Activated CD8-positive, alpha-beta T cell treated with anti-CD3 and anti-CD28 coated beads, Interleukin-2, amount 10 ng/mL, durations not matched to agents 7 days and 5 days (primary cell): ENCODE data around the gene PRKAG2. TPM values are rescaled to one million over a fixed set of nuclear protein-coding genes. Genes with fewer than 3 reads are reported as not detected.

Experiments
- ATAC-seq: fragments of 150-1000 bp; cut with Tn5 transposase; one replicate; pipeline ENCODE4 v1.10.0; 2021; ENCODE audit warnings: moderate library complexity
- CTCF ChIA-PET: fragments of 350-600 bp; sonication (Branson Sonifier 250); formaldehyde crosslinking; loops from one replicate; lab custom pipeline; 2021; ENCODE audit warnings: antibody characterized with exemption; lab: Charles Lee
- POLR2A ChIA-PET: fragments of 350-600 bp; sonication (Branson Sonifier 250); formaldehyde crosslinking; loops from one replicate; lab custom pipeline; 2021; ENCODE audit warnings: antibody characterized with exemption; lab: Charles Lee
- DNase-seq: peaks from one replicate; pipeline ENCODE4 v3.0.0-alpha.2; 2020
- H3K27ac Mint-ChIP-seq: one replicate; pipeline ENCODE4 v1.8.0; 2021; ENCODE audit warnings: mild to moderate bottlenecking, mixed read lengths
- H3K27me3 Mint-ChIP-seq: one replicate; pipeline ENCODE4 v1.8.0; 2021; ENCODE audit warnings: low read depth, mixed read lengths
- H3K36me3 Mint-ChIP-seq: one replicate; pipeline ENCODE4 v1.8.0; 2021; ENCODE audit warnings: low read depth, mixed read lengths
- H3K4me1 Mint-ChIP-seq: one replicate; pipeline ENCODE4 v1.8.0; 2021; ENCODE audit warnings: low read depth, mixed read lengths
- H3K4me3 Mint-ChIP-seq: one replicate; pipeline ENCODE4 v1.8.0; 2021; ENCODE audit warnings: mild to moderate bottlenecking, mixed read lengths
- H3K9me3 Mint-ChIP-seq: one replicate; pipeline ENCODE4 v1.8.0; 2022; ENCODE audit warnings: mixed read lengths; ENCODE audit not compliant: insufficient read depth
- total RNA-seq, 2 experiments: library from RNA; stranded (reverse); gene quantifications; one replicate each; pipeline ENCODE4 v1.2.3, GENCODE V29; 2021

The PRKAG2 gene
- total RNA-seq, 2 experiments from 2014 or later = 23.6 to 28.3 TPM

DNA sequence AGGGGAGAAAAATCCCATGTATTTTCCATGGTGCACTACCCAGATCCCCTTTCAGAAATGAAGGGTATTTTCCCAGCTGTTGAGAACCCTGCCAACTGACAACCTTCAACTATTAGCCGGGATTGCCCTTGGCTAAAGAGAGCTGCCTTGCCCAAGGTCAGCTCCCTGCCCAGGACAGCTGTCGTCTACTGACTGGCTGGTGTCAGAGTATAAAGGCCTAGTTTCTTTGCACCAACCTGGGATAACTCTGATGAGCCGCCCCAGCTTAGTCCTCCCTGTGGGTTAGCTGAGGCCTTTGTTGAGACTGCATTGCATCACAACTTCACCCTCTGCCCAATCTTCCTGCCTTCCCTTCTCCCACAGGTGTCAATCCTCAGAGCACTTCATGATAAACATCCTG lies 210.0 kb downstream of the PRKAG2 start:
- H3K27ac Mint-ChIP-seq = no peak overlapping the region

DNA sequence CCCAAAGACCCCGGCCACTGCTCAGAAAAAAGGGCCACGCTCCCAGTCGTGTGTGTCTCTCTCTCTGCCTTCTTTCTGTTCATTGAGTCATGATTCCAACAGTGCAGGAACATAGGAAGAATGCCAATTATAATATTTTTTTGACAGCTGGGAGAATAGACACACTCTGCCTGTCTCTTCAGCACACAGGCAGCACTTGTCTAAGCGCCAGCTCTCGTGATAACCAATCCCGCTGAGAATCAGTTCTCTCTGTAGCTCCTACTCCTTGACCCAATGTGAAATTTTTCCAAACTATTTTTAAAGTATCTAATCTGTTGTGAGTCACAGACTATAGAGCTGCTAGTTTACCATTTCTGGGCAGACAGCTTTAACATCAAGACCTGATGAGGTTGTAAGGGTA lies 211.5 kb downstream of the PRKAG2 start:
- Mint-ChIP-seq H3K27ac (no peak overlapping the region), H3K4me1 (no peaks in the 10 kb centered on the region), H3K9me3 (peaks cover 5% of the 10 kb centered on the region), H3K36me3 (peaks cover 2% of the 10 kb centered on the region), H3K27me3 (no peaks in the 10 kb centered on the region), H3K4me3 (no peak overlapping the region)
- ATAC-seq (no peak), DNase-seq (no peak)
- POLR2A ChIA-PET = no interaction called here
- CTCF ChIA-PET = no interaction called here

More for the DNA sequence above, 210.0 kb downstream of the PRKAG2 start:
- Mint-ChIP-seq H3K4me3 (no peak overlapping the region), H3K9me3 (peaks cover 5% of the 10 kb centered on the region), H3K27me3 (no peaks in the 10 kb centered on the region), H3K36me3 (peaks cover 2% of the 10 kb centered on the region), H3K4me1 (no peaks in the 10 kb centered on the region)
- ATAC-seq = no peak
- CTCF ChIA-PET = interaction anchor here (0.6 to 1.7 kb wide), 2 partner anchors 15 to 21 kb away, joined by 3 to 4 read pairs; no protein-coding TSS in a partner anchor
- POLR2A ChIA-PET = no interaction called here
- DNase-seq = no peak

DNA sequence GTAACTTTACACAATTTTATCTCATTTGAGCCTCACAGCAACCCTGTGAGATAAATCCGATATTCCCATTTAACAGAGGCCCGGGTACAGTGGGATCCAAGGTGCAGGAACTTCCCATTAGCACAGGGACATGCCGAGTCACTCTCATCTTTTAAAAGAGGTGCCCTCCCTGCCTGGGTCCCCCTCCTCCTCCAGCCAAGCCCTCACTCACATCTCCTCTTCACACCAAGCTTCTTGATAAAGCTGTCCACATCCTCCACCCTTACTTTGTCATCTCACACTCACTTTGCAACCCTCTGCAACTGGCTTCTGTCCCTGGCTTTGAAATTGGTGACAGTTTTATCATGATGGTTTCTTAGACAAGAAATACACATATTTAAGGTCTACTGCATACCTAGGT lies 212.6 kb downstream of the PRKAG2 start:
- Mint-ChIP-seq H3K27me3 (no peaks in the 10 kb centered on the region), H3K4me3 (no peak overlapping the region), H3K4me1 (no peaks in the 10 kb centered on the region), H3K9me3 (peaks cover 5% of the 10 kb centered on the region), H3K27ac (no peak overlapping the region), H3K36me3 (peaks cover 2% of the 10 kb centered on the region)
- no peak for ATAC-seq
- POLR2A ChIA-PET = no interaction called here
- CTCF ChIA-PET = no interaction called here
- DNase-seq = no peak

DNA sequence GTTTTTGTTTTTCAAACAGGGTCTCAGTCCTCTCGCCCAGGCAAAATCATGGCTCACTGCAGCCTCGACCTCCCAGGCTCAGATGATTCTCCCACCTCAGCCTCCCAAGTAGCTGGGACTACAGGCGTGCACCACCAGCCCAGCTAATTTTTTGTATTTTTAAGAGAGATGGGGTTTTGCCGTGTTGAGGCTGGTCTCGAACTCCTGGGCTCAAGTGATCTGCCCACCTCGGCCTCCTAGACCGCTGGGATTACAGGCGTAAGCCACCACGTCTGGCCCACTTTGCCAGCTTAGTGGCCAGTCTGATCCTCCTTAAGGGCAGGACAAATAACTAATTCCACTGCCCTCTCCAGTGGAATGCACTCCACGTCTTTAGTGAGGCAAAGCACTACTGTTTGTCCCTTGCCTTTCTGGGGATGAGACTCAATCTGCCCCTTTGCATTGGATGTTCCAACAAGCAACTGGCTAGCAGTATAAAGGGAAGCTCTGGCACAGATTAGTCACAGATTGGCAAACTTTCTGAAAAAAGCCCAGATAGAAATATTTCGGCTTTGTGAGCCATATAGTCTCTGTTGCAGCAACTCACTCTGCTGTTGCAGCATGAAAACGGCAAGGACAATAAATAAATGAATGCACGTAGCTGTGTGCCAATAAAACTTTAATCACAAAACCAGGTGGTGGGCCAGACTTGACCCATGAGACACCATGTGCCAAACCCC lies 213.4 kb downstream of the PRKAG2 start:
- H3K9me3 Mint-ChIP-seq = peaks cover 5% of the 10 kb centered on the region
- H3K36me3 Mint-ChIP-seq = peaks cover 2% of the 10 kb centered on the region
- H3K4me1 Mint-ChIP-seq = no peaks in the 10 kb centered on the region
- CTCF ChIA-PET = no interaction called here
- POLR2A ChIA-PET = no interaction called here
- ATAC-seq = no peak
- H3K27me3 Mint-ChIP-seq = no peaks in the 10 kb centered on the region
- no peak for DNase-seq
- H3K4me3 Mint-ChIP-seq = no peak overlapping the region
- H3K27ac Mint-ChIP-seq = no peak overlapping the region

DNA sequence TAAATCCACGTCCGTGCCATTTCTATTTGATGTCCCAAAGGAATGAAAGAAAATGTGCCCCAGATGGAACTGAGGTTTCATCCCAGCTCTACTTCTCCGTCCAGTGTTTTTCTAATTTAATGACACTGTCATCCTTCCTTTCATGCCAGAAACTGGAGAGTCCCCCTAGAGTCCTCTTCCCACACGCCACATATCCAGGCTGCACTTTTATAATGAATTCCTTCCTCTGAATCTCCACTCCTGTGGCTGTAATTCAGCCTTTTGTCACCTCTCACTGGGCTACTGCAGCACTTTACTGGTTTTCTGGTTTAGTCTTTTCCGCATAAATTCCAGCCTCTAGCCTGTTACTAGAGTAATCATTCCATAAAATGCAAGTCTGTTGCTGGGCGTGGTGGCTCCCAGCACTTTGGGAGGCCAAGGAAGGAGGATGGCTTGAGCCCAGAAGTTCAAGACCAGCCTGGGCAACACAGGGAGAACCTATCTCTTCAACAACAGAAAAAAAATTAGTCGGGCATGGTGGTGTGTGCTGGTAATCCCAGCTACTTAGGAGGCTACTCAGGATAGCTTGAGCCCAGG lies 214.6 kb downstream of the PRKAG2 start:
- DNase-seq = no peak
- CTCF ChIA-PET = interaction anchor here (1.0 to 1.4 kb wide), 2 partner anchors 12 to 386 kb away, joined by 3 read pairs; no protein-coding TSS in a partner anchor
- H3K27ac Mint-ChIP-seq = no peak overlapping the region
- H3K9me3 Mint-ChIP-seq = peaks cover 1% of the 10 kb centered on the region
- H3K4me3 Mint-ChIP-seq = no peak overlapping the region
- ATAC-seq = no peak
- no peaks in the 10 kb centered on the region for H3K4me1 Mint-ChIP-seq
- H3K36me3 Mint-ChIP-seq = peaks cover 2% of the 10 kb centered on the region
- H3K27me3 Mint-ChIP-seq = no peaks in the 10 kb centered on the region
- POLR2A ChIA-PET = no interaction called here

DNA sequence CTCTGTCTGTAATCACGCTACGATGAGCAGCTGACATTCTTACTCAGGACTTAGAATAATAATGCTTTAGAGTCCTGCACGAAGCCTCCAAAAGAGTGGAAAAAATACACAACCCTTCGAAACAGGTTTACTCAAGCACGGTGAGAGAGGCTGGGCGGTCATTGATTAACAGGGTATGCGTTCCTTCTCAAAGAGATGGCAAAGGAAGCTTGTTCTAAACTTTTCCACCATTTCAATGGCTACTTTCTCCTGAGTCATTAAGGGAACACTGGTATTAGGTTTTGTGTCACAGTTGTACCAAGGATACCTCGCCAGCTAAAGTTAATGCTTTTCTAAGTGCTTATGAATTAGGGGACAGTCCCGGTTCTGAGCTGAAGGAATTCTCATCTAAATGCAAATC lies 215.3 kb downstream of the PRKAG2 start:
- POLR2A ChIA-PET = no interaction called here
- Mint-ChIP-seq H3K27ac (no peak overlapping the region), H3K9me3 (no peaks in the 10 kb centered on the region), H3K4me3 (no peak overlapping the region), H3K4me1 (no peaks in the 10 kb centered on the region), H3K36me3 (no peaks in the 10 kb centered on the region), H3K27me3 (no peaks in the 10 kb centered on the region)
- ATAC-seq (no peak), DNase-seq (no peak)
- CTCF ChIA-PET = interaction anchor here (1.4 kb wide), 1 partner anchor 11 kb away, joined by 3 read pairs; no protein-coding TSS in a partner anchor

DNA sequence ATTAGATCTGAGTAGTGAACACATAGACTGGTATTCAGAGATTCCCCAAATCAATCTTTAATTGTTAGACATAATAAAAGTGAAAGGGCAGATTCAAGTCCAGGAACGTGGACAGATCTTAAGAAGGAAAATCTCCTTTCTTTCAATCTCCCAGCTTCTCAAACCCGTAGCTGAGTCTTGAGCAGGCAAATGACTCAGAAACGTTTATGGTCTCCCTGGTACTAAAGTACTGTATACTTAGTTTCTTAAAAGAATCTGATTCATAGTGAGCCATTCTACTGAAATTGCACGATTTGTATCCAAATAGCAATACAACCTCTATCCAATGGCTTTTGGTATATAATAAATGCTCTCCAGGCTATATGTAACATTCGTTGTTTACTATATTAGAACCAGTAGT lies 216.8 kb downstream of the PRKAG2 start:
- DNase-seq = no peak
- ChIA-PET CTCF (no interaction called here), POLR2A (no interaction called here)
- ATAC-seq = no peak
- H3K27ac Mint-ChIP-seq = no peak overlapping the region
- H3K36me3 Mint-ChIP-seq = no peaks in the 10 kb centered on the region
- H3K27me3 Mint-ChIP-seq = no peaks in the 10 kb centered on the region
- no peaks in the 10 kb centered on the region for H3K9me3 Mint-ChIP-seq
- no peaks in the 10 kb centered on the region for H3K4me1 Mint-ChIP-seq
- no peak overlapping the region for H3K4me3 Mint-ChIP-seq

DNA sequence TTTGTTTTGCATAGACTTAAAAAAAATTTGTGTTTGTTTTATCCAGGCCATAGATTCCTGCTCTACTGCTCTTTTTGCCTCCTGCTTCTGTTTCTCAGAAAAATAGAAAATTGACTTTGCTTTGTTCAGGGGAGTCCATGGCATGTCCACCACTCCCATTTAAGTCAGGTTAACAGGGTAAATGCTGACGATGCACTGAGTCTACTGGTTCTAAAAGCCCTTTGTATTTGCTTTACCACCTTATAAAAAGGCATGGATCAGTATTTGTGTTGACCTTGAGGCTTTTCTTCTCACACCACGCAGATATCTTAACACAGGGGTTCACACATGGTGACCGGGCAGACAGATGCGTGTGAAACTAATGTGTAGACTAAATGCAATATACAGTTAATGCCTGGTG lies 217.7 kb downstream of the PRKAG2 start:
- H3K4me1 Mint-ChIP-seq = no peaks in the 10 kb centered on the region
- DNase-seq = no peak
- no peaks in the 10 kb centered on the region for H3K36me3 Mint-ChIP-seq
- ChIA-PET POLR2A (no interaction called here), CTCF (no interaction called here)
- ATAC-seq = no peak
- H3K27me3 Mint-ChIP-seq = no peaks in the 10 kb centered on the region
- H3K9me3 Mint-ChIP-seq = no peaks in the 10 kb centered on the region
- no peak overlapping the region for H3K4me3 Mint-ChIP-seq
- H3K27ac Mint-ChIP-seq = no peak overlapping the region

DNA sequence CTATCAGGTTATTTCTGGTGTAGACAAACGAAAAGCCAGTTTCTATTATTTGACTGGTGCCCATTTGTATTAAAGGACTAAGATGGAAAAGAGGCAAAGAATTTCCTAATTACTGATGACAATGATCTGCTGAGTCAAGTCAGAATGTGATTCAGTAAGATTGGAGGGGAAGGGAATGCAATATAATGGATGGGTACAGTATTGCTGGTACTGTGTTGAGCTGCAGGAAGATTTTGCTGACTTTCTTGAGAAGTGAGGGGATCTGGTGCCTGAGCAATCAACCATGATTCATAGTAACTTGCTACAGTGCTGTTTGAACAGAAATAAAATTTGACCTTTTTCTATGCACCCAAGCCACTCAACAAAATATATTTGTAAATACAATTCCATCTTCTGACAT lies 218.1 kb downstream of the PRKAG2 start:
- H3K27me3 Mint-ChIP-seq = no peaks in the 10 kb centered on the region
- CTCF ChIA-PET = no interaction called here
- H3K4me3 Mint-ChIP-seq = no peak overlapping the region
- no peaks in the 10 kb centered on the region for H3K9me3 Mint-ChIP-seq
- H3K27ac Mint-ChIP-seq = no peak overlapping the region
- ATAC-seq = no peak
- POLR2A ChIA-PET = no interaction called here
- H3K4me1 Mint-ChIP-seq = no peaks in the 10 kb centered on the region
- DNase-seq = no peak
- no peaks in the 10 kb centered on the region for H3K36me3 Mint-ChIP-seq

DNA sequence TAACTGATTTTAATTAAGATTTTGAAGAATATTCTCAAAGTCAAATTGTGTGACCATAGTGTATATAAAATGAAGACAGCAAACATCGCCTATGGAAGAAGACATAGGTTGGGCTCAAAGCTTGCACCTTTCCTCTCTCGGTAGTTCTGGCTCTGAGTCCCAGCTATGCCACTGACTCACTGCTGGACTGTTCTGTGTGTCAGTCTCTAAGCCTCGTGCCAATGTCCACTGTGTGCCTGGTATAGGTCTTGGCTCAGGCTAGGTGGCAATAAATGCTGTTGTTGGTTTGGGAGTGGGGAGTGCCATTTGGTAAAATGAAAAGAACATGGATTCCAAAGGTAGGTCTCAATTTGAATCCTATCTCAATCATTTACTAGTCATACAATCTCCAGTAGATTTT lies 219.7 kb downstream of the PRKAG2 start:
- no peak for ATAC-seq
- H3K4me1 Mint-ChIP-seq = no peaks in the 10 kb centered on the region
- H3K9me3 Mint-ChIP-seq = no peaks in the 10 kb centered on the region
- no peaks in the 10 kb centered on the region for H3K27me3 Mint-ChIP-seq
- DNase-seq = no peak
- H3K27ac Mint-ChIP-seq = no peak overlapping the region
- H3K36me3 Mint-ChIP-seq = no peaks in the 10 kb centered on the region
- no peak overlapping the region for H3K4me3 Mint-ChIP-seq
- ChIA-PET CTCF (no interaction called here), POLR2A (interaction anchor here (0.5 kb wide), 1 partner anchor 138 kb away, joined by 3 read pairs; no protein-coding TSS in a partner anchor)

DNA sequence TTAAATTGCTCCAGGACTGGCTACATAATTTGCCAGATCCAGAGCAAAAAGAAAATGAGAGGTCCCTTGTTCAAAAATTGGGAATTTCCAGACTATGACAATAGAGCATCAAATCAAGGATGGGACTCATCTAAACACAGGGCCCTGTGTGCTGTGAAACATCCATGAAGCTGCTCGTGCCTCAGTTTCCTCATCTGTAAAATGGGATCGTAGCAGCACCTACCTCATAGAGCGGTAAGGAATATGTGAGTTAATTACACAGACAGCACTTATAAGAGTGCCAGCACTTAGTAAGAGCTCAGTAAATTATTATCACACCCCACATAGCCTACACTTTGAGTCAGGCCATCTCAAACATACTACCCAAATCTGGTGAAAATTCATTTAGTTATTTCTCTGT lies 221.4 kb downstream of the PRKAG2 start:
- no peak overlapping the region for H3K4me3 Mint-ChIP-seq
- no peak for DNase-seq
- ChIA-PET CTCF (no interaction called here), POLR2A (no interaction called here)
- H3K36me3 Mint-ChIP-seq = no peaks in the 10 kb centered on the region
- ATAC-seq = no peak
- no peaks in the 10 kb centered on the region for H3K9me3 Mint-ChIP-seq
- no peaks in the 10 kb centered on the region for H3K27me3 Mint-ChIP-seq
- no peaks in the 10 kb centered on the region for H3K4me1 Mint-ChIP-seq
- H3K27ac Mint-ChIP-seq = no peak overlapping the region

DNA sequence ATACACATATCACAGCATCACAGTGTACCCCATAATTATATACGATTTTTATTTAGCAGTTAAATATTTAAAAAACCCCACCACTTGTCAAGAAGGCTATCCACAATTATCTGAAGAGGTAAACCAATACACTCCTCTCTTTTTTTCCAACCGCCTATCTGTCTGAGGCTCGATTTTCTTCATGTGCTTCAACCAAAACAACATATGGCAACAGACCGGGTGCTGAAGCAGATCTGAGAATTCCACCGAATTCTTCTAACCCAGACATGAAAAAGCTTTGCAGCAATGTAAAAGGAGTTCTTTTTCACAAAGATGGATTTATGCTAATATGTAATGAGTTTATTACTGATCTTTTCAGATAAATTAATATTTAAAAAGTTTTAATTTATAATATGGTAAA lies 224.8 kb downstream of the PRKAG2 start:
- no peaks in the 10 kb centered on the region for H3K9me3 Mint-ChIP-seq
- H3K36me3 Mint-ChIP-seq = no peaks in the 10 kb centered on the region
- no peak overlapping the region for H3K27ac Mint-ChIP-seq
- no peaks in the 10 kb centered on the region for H3K4me1 Mint-ChIP-seq
- CTCF ChIA-PET = interaction anchor here (0.6 to 1.4 kb wide), 2 partner anchors 15 to 172 kb away, joined by 3 read pairs; no protein-coding TSS in a partner anchor
- DNase-seq (no peak), ATAC-seq (no peak)
- POLR2A ChIA-PET = no interaction called here
- H3K4me3 Mint-ChIP-seq = no peak overlapping the region
- H3K27me3 Mint-ChIP-seq = no peaks in the 10 kb centered on the region
